Progenitor cell of endocrine pancreas (in vitro differentiated cells): ENCODE data around the gene SAMD8. TPM values are rescaled to one million over a fixed set of nuclear protein-coding genes. Genes with fewer than 3 reads are reported as not detected.
A peak's percentile ranks its signal among the peaks of the same experiment; 100 is the strongest.

Experiments
- DNase-seq: peaks from one replicate; pipeline ENCODE4 v3.0.0; 2021; ENCODE audit warnings: low spot score; ENCODE audit not compliant: unreplicated experiment
- H3K27ac Mint-ChIP-seq: 2 replicates; pipeline ENCODE4 v1.8.0; 2021; ENCODE audit warnings: mild to moderate bottlenecking, moderate library complexity, mixed read lengths
- H3K27me3 Mint-ChIP-seq: 2 replicates; pipeline ENCODE4 v1.8.0; 2021; ENCODE audit warnings: mixed read lengths
- H3K36me3 Mint-ChIP-seq: 2 replicates; pipeline ENCODE4 v1.8.0; 2022; ENCODE audit warnings: mixed read lengths; ENCODE audit not compliant: insufficient read depth
- H3K4me1 Mint-ChIP-seq: 2 replicates; pipeline ENCODE4 v1.8.0; 2021; ENCODE audit warnings: low read depth, mixed read lengths
- H3K4me3 Mint-ChIP-seq: 2 replicates; pipeline ENCODE4 v1.8.0; 2021; ENCODE audit warnings: low read depth, mild to moderate bottlenecking, moderate library complexity, mixed read lengths
- H3K9me3 Mint-ChIP-seq: 2 replicates; pipeline ENCODE4 v1.8.0; 2021; ENCODE audit warnings: low read depth, mixed read lengths
- CTCF ChIP-seq: fragments of 200-600 bp; sonication (generic); IDR thresholded peaks from one replicate; pipeline ENCODE4 v1.5.0; 2021; ENCODE audit warnings: antibody characterized with exemption, mild to moderate bottlenecking; ENCODE audit not compliant: unreplicated experiment
- total RNA-seq: library from RNA; stranded (reverse); gene quantifications from 2 replicates; pipeline ENCODE4 v1.2.1, GENCODE V29; 2021

The SAMD8 gene
- total RNA-seq, 1 donor from 2014 or later, result 17.4 TPM

- H3K36me3 Mint-ChIP-seq, result peaks cover 10% of the 10 kb centered on the region
- no peaks in the 10 kb centered on the region for H3K27me3 Mint-ChIP-seq
- H3K9me3 Mint-ChIP-seq, result no peaks in the 10 kb centered on the region
- peak overlapping the region; percentile 99 for H3K27ac Mint-ChIP-seq
- no peak for DNase-seq
- no peak for TF ChIP-seq CTCF
- peaks cover 31% of the 10 kb centered on the region for H3K4me1 Mint-ChIP-seq
- H3K4me3 Mint-ChIP-seq, result peak overlapping the region; percentile 97
Measured at GRCh38 chr10:75209086-75209920, 97.8 kb downstream of the SAMD8 start.

GRCh38 chr10:75209921-75210281 is 98.4 kb downstream of the SAMD8 start:
- DNase-seq, result no peak
- H3K4me1 Mint-ChIP-seq, result peaks cover 31% of the 10 kb centered on the region
- H3K4me3 Mint-ChIP-seq, result peak overlapping the region; percentile 97
- H3K36me3 Mint-ChIP-seq, result peaks cover 13% of the 10 kb centered on the region
- no peaks in the 10 kb centered on the region for H3K9me3 Mint-ChIP-seq
- H3K27me3 Mint-ChIP-seq, result no peaks in the 10 kb centered on the region
- no peak for TF ChIP-seq CTCF
- peak overlapping the region; percentile 99 for H3K27ac Mint-ChIP-seq

- Mint-ChIP-seq H3K27me3 (no peaks in the 10 kb centered on the region), H3K36me3 (peaks cover 14% of the 10 kb centered on the region), H3K9me3 (no peaks in the 10 kb centered on the region), H3K4me1 (peaks cover 31% of the 10 kb centered on the region), H3K27ac (peak within 1 kb of the TSS; percentile 99), H3K4me3 (peak within 1 kb of the TSS; percentile 97)
- peak; percentile 91 for DNase-seq
- TF ChIP-seq CTCF, result peak; percentile 7
Measured at GRCh38 chr10:75210282-75211006, 99.0 kb downstream of the SAMD8 start, which contains the start of gene VDAC2. VDAC2 (plus strand) TSS chr10:75210796; CDS start chr10:75211159, 363 bp downstream.

- peak overlapping the region; percentile 97 for H3K4me3 Mint-ChIP-seq
- no peak for DNase-seq
- H3K27ac Mint-ChIP-seq, result peak overlapping the region; percentile 99
- H3K36me3 Mint-ChIP-seq, result peaks cover 18% of the 10 kb centered on the region
- no peaks in the 10 kb centered on the region for H3K9me3 Mint-ChIP-seq
- peaks cover 36% of the 10 kb centered on the region for H3K4me1 Mint-ChIP-seq
- H3K27me3 Mint-ChIP-seq, result no peaks in the 10 kb centered on the region
- peak; percentile 4 for TF ChIP-seq CTCF
Measured at GRCh38 chr10:75211007-75211691, 99.7 kb downstream of the SAMD8 start.

GRCh38 chr10:75212343-75212742 is 100.9 kb downstream of the SAMD8 start:
- Mint-ChIP-seq H3K27ac (peak overlapping the region; percentile 49), H3K27me3 (no peaks in the 10 kb centered on the region), H3K4me3 (peak overlapping the region; percentile 97), H3K36me3 (peaks cover 20% of the 10 kb centered on the region), H3K4me1 (peaks cover 36% of the 10 kb centered on the region), H3K9me3 (no peaks in the 10 kb centered on the region)
- DNase-seq, result no peak
- no peak for TF ChIP-seq CTCF
